AG10803 (cell line): ENCODE results near the gene MAPK4.
A peak's percentile ranks its signal among the peaks of the same experiment; 100 is the strongest.
"Not testable (repeated sequence)": the region's sequence is repeated elsewhere in the genome, so short reads cannot be mapped to it uniquely, and the experiment has no call there.

Experiments
- DNase-seq: peaks from one replicate; pipeline ENCODE4 v3.0.0; 2010; ENCODE audit warnings: low read depth
- H3K4me3 ChIP-seq: 2 replicates; pipeline ENCODE4 v1.5.1; 2011; ENCODE audit warnings: mild to moderate bottlenecking, low read length, control low read depth
- TF ChIP-seq, protein P1 (sequence below): conservative IDR thresholded peaks from 2 replicates; pipeline ENCODE4 v1.5.1; 2011; ENCODE audit warnings: mild to moderate bottlenecking, low read length, control low read depth, inconsistent platforms

Gene MAPK4

DNA sequence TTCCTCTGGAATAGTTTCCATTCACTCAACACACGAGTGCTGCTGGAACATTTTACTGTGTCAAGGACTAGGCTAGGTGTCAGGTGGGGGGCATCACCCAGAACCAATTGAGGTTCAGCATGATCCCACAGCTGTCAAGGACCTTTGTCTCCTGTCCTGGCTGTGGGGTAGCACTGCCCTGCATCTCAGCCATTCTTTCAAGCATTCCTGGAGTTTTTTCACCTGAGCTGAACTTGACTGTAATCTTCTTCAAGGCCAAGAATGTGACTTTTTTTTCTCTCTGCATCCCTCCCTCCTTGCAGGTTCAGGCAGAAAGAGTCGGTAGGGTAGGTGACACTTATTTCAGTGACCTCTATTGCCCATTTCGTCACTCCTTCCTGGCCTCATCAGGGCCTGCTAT, 3.5 kb downstream of the MAPK4 start:
- TF ChIP-seq, protein P1, sequence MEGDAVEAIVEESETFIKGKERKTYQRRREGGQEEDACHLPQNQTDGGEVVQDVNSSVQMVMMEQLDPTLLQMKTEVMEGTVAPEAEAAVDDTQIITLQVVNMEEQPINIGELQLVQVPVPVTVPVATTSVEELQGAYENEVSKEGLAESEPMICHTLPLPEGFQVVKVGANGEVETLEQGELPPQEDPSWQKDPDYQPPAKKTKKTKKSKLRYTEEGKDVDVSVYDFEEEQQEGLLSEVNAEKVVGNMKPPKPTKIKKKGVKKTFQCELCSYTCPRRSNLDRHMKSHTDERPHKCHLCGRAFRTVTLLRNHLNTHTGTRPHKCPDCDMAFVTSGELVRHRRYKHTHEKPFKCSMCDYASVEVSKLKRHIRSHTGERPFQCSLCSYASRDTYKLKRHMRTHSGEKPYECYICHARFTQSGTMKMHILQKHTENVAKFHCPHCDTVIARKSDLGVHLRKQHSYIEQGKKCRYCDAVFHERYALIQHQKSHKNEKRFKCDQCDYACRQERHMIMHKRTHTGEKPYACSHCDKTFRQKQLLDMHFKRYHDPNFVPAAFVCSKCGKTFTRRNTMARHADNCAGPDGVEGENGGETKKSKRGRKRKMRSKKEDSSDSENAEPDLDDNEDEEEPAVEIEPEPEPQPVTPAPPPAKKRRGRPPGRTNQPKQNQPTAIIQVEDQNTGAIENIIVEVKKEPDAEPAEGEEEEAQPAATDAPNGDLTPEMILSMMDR, result no peak
- no peak overlapping the region for H3K4me3 ChIP-seq
- DNase-seq, result no peak

DNA sequence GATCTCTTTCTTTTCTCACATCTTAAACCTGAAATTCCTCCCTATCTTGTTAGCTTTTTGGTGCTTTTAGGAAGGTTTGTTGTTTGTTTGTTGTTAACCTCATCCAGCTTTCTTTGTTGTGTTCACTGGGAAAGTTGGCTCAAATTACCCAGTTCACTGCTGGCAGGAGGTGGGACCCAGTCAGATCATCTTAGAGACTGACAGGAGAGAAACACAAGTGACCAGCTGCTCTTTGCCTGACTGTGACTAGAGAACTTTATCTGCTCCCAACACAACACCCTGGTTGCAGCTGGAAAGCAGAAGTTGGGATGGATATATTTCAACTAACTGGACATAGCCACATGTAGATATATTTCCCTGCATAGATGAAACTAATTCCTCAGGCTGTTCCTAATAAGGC, 10.0 kb downstream of the MAPK4 start:
- no peak for DNase-seq
- TF ChIP-seq, protein P1, result no peak
- H3K4me3 ChIP-seq, result no peak overlapping the region

- TF ChIP-seq, protein P1, result no peak
Observed at GRCh38 chr18:50571606-50572005, 11.7 kb downstream of the MAPK4 start.

DNA sequence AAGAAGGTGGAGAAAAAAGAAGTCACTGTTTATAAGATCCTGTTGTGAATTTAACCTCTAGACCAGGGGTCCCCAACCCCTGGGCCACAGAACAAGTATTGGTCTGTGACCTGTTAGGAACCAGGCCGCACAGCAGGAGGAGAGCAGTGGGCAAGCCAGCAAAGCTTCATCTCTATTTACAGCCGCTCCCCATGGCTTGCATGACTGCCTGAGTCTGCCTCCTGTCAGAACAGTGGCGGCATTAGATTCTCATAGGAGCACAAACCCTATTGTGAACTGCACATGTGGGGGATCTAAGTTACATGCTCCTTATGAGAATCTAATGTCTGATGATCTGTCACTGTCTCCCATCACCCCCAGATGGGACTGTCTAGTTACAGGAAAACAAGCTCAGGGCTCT, 13.3 kb downstream of the MAPK4 start:
- not testable (repeated sequence) for H3K4me3 ChIP-seq, DNase-seq

More at GRCh38 chr18:50571606-50572005, 11.7 kb downstream of the MAPK4 start:
- no peak for DNase-seq
- H3K4me3 ChIP-seq, result no peak overlapping the region

- H3K4me3 ChIP-seq, result no peak overlapping the region
- no peak for DNase-seq
- TF ChIP-seq, protein P1, result 0 out of 2 replicates have a peak, but pooled peaks have one; percentile 9
Observed at GRCh38 chr18:50573679-50574078, 13.8 kb downstream of the MAPK4 start.

DNA sequence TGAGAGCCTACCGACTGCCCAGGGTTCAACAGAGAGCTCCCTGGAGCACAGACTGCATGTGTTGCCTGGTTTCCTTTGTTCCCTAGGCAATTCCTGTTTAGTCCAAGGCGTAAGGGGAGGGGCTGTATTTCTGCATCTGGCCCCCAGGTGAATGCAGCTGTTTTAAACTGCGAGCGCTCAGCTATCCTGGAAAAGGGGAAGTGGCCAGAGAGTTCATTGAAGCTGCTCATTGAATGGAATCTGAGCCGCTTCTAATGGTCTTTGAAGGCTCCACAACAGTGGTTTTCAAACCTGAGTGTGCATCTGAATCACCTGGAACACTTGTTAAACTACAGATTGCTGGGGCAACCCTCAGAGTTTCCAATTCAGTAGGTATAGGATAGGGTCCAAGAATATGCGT, 18.1 kb downstream of the MAPK4 start:
- H3K4me3 ChIP-seq, result no peak overlapping the region
- DNase-seq, result no peak
- TF ChIP-seq, protein P1, result no peak

DNA sequence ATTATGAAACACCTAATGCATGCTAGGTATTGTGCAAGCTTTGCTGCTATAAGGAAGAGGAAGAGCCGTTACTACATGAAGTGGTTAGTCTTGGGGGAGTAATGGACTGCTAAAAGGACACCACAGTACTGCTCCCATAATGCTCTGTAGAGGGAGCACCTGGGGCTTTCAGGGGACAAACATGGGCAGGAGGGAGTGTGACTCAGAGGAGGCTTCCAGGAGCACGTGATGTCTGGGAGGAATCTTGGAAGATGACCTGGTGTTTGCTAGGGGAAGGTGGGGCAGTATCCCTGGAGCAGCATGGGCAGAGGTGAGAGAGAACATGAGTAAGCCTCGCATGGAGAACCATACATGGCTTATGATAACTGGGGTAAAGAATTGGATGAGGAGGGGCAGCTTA, 18.8 kb downstream of the MAPK4 start:
- no peak for DNase-seq
- no peak overlapping the region for H3K4me3 ChIP-seq
- TF ChIP-seq, protein P1, result no peak
